Astrocyte of the hippocampus (primary cell): Measurements from ENCODE around the gene UPP1.
"Not testable (repeated sequence)": the region's sequence is repeated elsewhere in the genome, so short reads cannot be mapped to it uniquely, and the experiment has no call there.

Experiments
- DNase-seq: peaks from one replicate; pipeline ENCODE4 v3.0.0; 2011; ENCODE audit warnings: low read depth, low spot score

UPP1 gene

GRCh38 chr7:48110868-48111267, 21.8 kb downstream of the UPP1 start:
- no peak for DNase-seq

GRCh38 chr7:48111596-48111995, 22.5 kb downstream of the UPP1 start:
- DNase-seq, result no peak

- no peak for DNase-seq
These were observed 23.5 kb downstream of the UPP1 start for GRCh38 chr7:48112401-48113165.

GRCh38 chr7:48113275-48113674, 24.2 kb downstream of the UPP1 start:
- DNase-seq, result no peak

GRCh38 chr7:48114115-48114514, 25.1 kb downstream of the UPP1 start:
- no peak for DNase-seq

GRCh38 chr7:48114589-48114988, 25.5 kb downstream of the UPP1 start:
- DNase-seq, result no peak

- DNase-seq, result no peak
These were observed 27.0 kb downstream of the UPP1 start for GRCh38 chr7:48116043-48116442.

GRCh38 chr7:48118041-48118440, 29.0 kb downstream of the UPP1 start:
- DNase-seq, result no peak

GRCh38 chr7:48120536-48120935, 31.5 kb downstream of the UPP1 start:
- not testable (repeated sequence) for DNase-seq

- no peak for DNase-seq
These were observed 37.0 kb downstream of the UPP1 start for GRCh38 chr7:48126037-48126436.

GRCh38 chr7:48130658-48131108, 41.6 kb downstream of the UPP1 start:
- peak; percentile 53 for DNase-seq

- DNase-seq, result no peak
These were observed 43.7 kb downstream of the UPP1 start for GRCh38 chr7:48132792-48133191.

GRCh38 chr7:48139459-48139858, 50.4 kb downstream of the UPP1 start:
- no peak for DNase-seq

- DNase-seq, result peak; percentile 34
These were observed 51.1 kb downstream of the UPP1 start for GRCh38 chr7:48140001-48140681.

GRCh38 chr7:48141521-48141920, 52.5 kb downstream of the UPP1 start:
- DNase-seq, result no peak

- no peak for DNase-seq
These were observed 55.3 kb downstream of the UPP1 start for GRCh38 chr7:48144291-48144768.

- DNase-seq, result no peak
These were observed 58.1 kb downstream of the UPP1 start for GRCh38 chr7:48147078-48147591.

GRCh38 chr7:48147690-48148089, 58.6 kb downstream of the UPP1 start:
- not testable (repeated sequence) for DNase-seq

GRCh38 chr7:48148311-48148710, 59.2 kb downstream of the UPP1 start:
- DNase-seq, result no peak

- DNase-seq, result no peak
These were observed 60.0 kb downstream of the UPP1 start for GRCh38 chr7:48149058-48149457.

GRCh38 chr7:48150086-48150485, 61.0 kb downstream of the UPP1 start:
- DNase-seq, result no peak

- DNase-seq, result peak; percentile 65
These were observed 65.8 kb downstream of the UPP1 start for GRCh38 chr7:48154792-48155413.
